ENCODE data around the gene CFAP410.

CFAP410 gene

GRCh38 chr21:44317241-44317782 is 21.9 kb downstream of the CFAP410 start:
- Histone ChIP-seq H3K9ac (ENCODE audit: low read depth, low read length) (no peak overlapping the region), H3K27ac (ENCODE audit: low read length) (no peak overlapping the region), H3K4me1 (ENCODE audit: insufficient read depth, low read length) (no peaks in the 10 kb centered on the region), H3K4me3 (ENCODE audit: low read length) (no peak overlapping the region), H3K36me3 (ENCODE audit: insufficient read depth, low read depth, low read length) (peaks cover 4% of the 10 kb centered on the region; the same call in 1 of the 2 replicates), H3K27me3 (ENCODE audit: insufficient read depth, low read length) (no peaks in the 10 kb centered on the region), H3K9me3 (ENCODE audit: insufficient read depth, low read depth, low read length) (no peaks in the 10 kb centered on the region)

DNA sequence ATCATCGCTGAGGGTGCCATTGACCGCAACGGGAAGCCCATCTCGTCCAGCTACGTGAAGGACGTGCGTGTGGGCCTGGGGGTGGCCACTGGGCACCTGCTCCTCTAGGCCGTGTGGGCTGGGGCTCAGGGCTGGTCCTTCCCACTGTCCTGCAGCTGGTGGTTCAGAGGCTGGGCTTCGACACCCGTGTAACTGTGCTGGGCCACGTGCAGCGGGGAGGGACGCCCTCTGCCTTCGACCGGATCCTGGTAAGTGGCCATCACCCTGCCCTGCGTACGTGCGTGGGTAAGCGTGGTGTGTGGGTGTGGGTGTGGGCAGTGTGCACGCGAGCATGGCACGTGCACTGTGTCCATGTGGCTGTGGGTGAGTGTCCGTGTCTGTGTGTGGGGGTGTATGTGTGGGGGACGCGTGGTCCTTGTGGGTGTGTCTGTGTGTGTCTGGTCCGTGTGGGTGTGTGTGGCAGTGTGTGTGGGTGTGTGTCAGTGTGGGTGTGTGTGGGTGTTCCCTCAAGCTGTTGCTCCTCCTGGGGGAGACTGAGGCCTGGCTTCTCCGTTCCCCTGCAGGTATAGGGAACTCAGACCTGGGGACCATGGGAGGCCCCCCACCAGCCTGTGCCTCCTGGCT is 22.8 kb downstream of the CFAP410 start:
- Histone ChIP-seq H3K9me3 (ENCODE audit: insufficient read depth, low read depth, low read length) (no peaks in the 10 kb centered on the region), H3K9ac (ENCODE audit: low read depth, low read length) (no peak overlapping the region), H3K4me3 (ENCODE audit: low read length) (no peak overlapping the region), H3K27ac (ENCODE audit: low read length) (no peak overlapping the region), H3K4me1 (ENCODE audit: insufficient read depth, low read length) (no peaks in the 10 kb centered on the region), H3K36me3 (ENCODE audit: insufficient read depth, low read depth, low read length) (peaks cover 11% of the 10 kb centered on the region), H3K27me3 (ENCODE audit: insufficient read depth, low read length) (no peaks in the 10 kb centered on the region)

- H3K4me3 ChIP-seq (ENCODE audit: low read length): no peak overlapping the region
- H3K27ac ChIP-seq (ENCODE audit: low read length): no peak overlapping the region
- H3K9ac ChIP-seq (ENCODE audit: low read depth, low read length): no peak overlapping the region
- no peaks in the 10 kb centered on the region for H3K9me3 ChIP-seq (ENCODE audit: insufficient read depth, low read depth, low read length)
- H3K4me1 ChIP-seq (ENCODE audit: insufficient read depth, low read length): no peaks in the 10 kb centered on the region
- peaks cover 17% of the 10 kb centered on the region for H3K36me3 ChIP-seq (ENCODE audit: insufficient read depth, low read depth, low read length)
- H3K27me3 ChIP-seq (ENCODE audit: insufficient read depth, low read length): no peaks in the 10 kb centered on the region
Observed at GRCh38 chr21:44315691-44316203, 23.4 kb downstream of the CFAP410 start.

- H3K4me1 ChIP-seq (ENCODE audit: insufficient read depth, low read length): no peaks in the 10 kb centered on the region
- H3K36me3 ChIP-seq (ENCODE audit: insufficient read depth, low read depth, low read length): peaks cover 20% of the 10 kb centered on the region
- H3K9ac ChIP-seq (ENCODE audit: low read depth, low read length): no peak overlapping the region
- no peaks in the 10 kb centered on the region for H3K27me3 ChIP-seq (ENCODE audit: insufficient read depth, low read length)
- H3K27ac ChIP-seq (ENCODE audit: low read length): no peak overlapping the region
- H3K4me3 ChIP-seq (ENCODE audit: low read length): no peak overlapping the region
- H3K9me3 ChIP-seq (ENCODE audit: insufficient read depth, low read depth, low read length): no peaks in the 10 kb centered on the region
Observed at GRCh38 chr21:44314561-44314960, 24.6 kb downstream of the CFAP410 start.

- no peaks in the 10 kb centered on the region for H3K27me3 ChIP-seq (ENCODE audit: insufficient read depth, low read length)
- H3K4me1 ChIP-seq (ENCODE audit: insufficient read depth, low read length): no peaks in the 10 kb centered on the region
- H3K4me3 ChIP-seq (ENCODE audit: low read length): no peak overlapping the region
- no peaks in the 10 kb centered on the region for H3K9me3 ChIP-seq (ENCODE audit: insufficient read depth, low read depth, low read length)
- peaks cover 20% of the 10 kb centered on the region for H3K36me3 ChIP-seq (ENCODE audit: insufficient read depth, low read depth, low read length)
- no peak overlapping the region for H3K27ac ChIP-seq (ENCODE audit: low read length)
- H3K9ac ChIP-seq (ENCODE audit: low read depth, low read length): no peak overlapping the region
Observed at GRCh38 chr21:44314128-44314527, 25.1 kb downstream of the CFAP410 start.

DNA sequence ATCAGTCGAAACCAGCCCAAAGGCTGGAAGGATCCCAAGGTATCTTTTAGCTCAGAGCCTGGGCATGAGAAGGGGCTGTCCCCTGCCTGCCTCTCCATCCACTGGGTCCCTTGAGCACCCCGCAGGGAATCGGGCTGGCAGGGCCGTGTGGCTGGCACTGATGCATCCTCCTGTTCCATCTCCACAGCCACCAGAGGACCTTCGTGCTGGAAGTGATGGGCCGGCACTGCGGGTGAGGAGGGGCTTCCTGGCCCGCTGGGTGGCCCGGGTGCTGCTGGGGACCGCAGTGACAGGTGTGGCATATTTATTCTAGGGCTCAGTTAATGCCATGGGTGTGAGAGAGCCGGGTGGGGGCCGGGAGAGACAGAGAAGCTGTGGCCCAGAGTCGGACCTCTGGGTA is 25.7 kb downstream of the CFAP410 start:
- Histone ChIP-seq H3K9ac (ENCODE audit: low read depth, low read length) (no peak overlapping the region), H3K4me3 (ENCODE audit: low read length) (no peak overlapping the region), H3K27ac (ENCODE audit: low read length) (no peak overlapping the region), H3K27me3 (ENCODE audit: insufficient read depth, low read length) (no peaks in the 10 kb centered on the region), H3K36me3 (ENCODE audit: insufficient read depth, low read depth, low read length) (peaks cover 20% of the 10 kb centered on the region), H3K9me3 (ENCODE audit: insufficient read depth, low read depth, low read length) (no peaks in the 10 kb centered on the region), H3K4me1 (ENCODE audit: insufficient read depth, low read length) (no peaks in the 10 kb centered on the region)

DNA sequence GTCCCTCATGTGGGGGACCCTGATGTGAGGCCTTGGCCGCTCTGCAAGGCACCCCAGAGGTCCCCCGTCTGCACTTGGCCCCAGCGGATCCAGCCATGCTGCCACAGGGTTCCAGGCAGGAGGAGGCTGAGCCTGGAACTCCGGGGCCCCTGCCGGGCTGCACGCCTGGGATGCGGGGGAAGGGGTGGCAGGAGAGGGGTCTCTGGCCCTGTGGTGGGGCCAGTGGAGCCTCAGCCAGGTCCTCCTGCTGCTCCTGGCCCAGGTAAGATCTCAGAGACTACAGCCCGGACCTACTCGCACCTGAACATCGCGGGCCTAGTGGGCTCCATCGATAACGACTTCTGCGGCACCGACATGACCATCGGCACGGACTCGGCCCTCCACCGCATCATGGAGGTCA is 26.5 kb downstream of the CFAP410 start:
- Histone ChIP-seq H3K4me3 (ENCODE audit: low read length) (no peak overlapping the region), H3K4me1 (ENCODE audit: insufficient read depth, low read length) (no peaks in the 10 kb centered on the region), H3K36me3 (ENCODE audit: insufficient read depth, low read depth, low read length) (peaks cover 20% of the 10 kb centered on the region), H3K9me3 (ENCODE audit: insufficient read depth, low read depth, low read length) (no peaks in the 10 kb centered on the region), H3K9ac (ENCODE audit: low read depth, low read length) (no peak overlapping the region), H3K27ac (ENCODE audit: low read length) (no peak overlapping the region), H3K27me3 (ENCODE audit: insufficient read depth, low read length) (no peaks in the 10 kb centered on the region)

DNA sequence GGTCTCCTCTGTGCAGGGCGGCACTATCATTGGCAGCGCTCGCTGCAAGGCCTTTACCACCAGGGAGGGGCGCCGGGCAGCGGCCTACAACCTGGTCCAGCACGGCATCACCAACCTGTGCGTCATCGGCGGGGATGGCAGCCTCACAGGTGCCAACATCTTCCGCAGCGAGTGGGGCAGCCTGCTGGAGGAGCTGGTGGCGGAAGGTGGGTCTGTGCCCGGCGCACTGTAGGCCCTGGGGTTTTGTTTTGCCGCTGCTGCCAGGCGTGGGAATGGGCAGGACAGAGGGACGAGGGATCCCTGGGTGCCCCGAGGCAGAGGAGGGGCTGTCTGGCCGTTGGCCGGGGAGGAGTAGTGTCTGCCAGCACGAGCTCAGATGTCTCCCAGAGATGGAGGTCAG is 27.1 kb downstream of the CFAP410 start:
- H3K27me3 ChIP-seq (ENCODE audit: insufficient read depth, low read length): no peaks in the 10 kb centered on the region
- H3K27ac ChIP-seq (ENCODE audit: low read length): no peak overlapping the region
- H3K4me3 ChIP-seq (ENCODE audit: low read length): no peak overlapping the region
- H3K36me3 ChIP-seq (ENCODE audit: insufficient read depth, low read depth, low read length): peaks cover 20% of the 10 kb centered on the region
- no peaks in the 10 kb centered on the region for H3K4me1 ChIP-seq (ENCODE audit: insufficient read depth, low read length)
- H3K9ac ChIP-seq (ENCODE audit: low read depth, low read length): no peak overlapping the region
- H3K9me3 ChIP-seq (ENCODE audit: insufficient read depth, low read depth, low read length): no peaks in the 10 kb centered on the region

GRCh38 chr21:44310628-44311507 is 28.3 kb downstream of the CFAP410 start:
- Histone ChIP-seq H3K27ac (ENCODE audit: low read length) (no peak overlapping the region), H3K4me1 (ENCODE audit: insufficient read depth, low read length) (no peaks in the 10 kb centered on the region), H3K4me3 (ENCODE audit: low read length) (no peak overlapping the region), H3K9me3 (ENCODE audit: insufficient read depth, low read depth, low read length) (no peaks in the 10 kb centered on the region), H3K9ac (ENCODE audit: low read depth, low read length) (no peak overlapping the region), H3K27me3 (ENCODE audit: insufficient read depth, low read length) (no peaks in the 10 kb centered on the region), H3K36me3 (ENCODE audit: insufficient read depth, low read depth, low read length) (peaks cover 16% of the 10 kb centered on the region)

- Histone ChIP-seq H3K4me1 (ENCODE audit: insufficient read depth, low read length) (no peaks in the 10 kb centered on the region), H3K9ac (ENCODE audit: low read depth, low read length) (no peak overlapping the region)
Observed at GRCh38 chr21:44306936-44307704, 32.1 kb downstream of the CFAP410 start.

GRCh38 chr21:44305691-44306090 is 33.5 kb downstream of the CFAP410 start:
- Histone ChIP-seq H3K4me1 (ENCODE audit: insufficient read depth, low read length) (no peaks in the 10 kb centered on the region; the same call in 1 of the 2 replicates), H3K27ac (ENCODE audit: low read length) (no peak overlapping the region), H3K36me3 (ENCODE audit: insufficient read depth, low read depth, low read length) (peaks cover 2% of the 10 kb centered on the region; the same call in 1 of the 2 replicates), H3K9ac (ENCODE audit: low read depth, low read length) (no peak overlapping the region), H3K27me3 (ENCODE audit: insufficient read depth, low read length) (no peaks in the 10 kb centered on the region), H3K9me3 (ENCODE audit: insufficient read depth, low read depth, low read length) (no peaks in the 10 kb centered on the region), H3K4me3 (ENCODE audit: low read length) (no peak overlapping the region)

More at GRCh38 chr21:44306936-44307704, 32.1 kb downstream of the CFAP410 start:
- no peaks in the 10 kb centered on the region for H3K9me3 ChIP-seq (ENCODE audit: insufficient read depth, low read depth, low read length)
- H3K36me3 ChIP-seq (ENCODE audit: insufficient read depth, low read depth, low read length): peaks cover 16% of the 10 kb centered on the region
- no peak overlapping the region for H3K27ac ChIP-seq (ENCODE audit: low read length)
- H3K27me3 ChIP-seq (ENCODE audit: insufficient read depth, low read length): no peaks in the 10 kb centered on the region
- no peak overlapping the region for H3K4me3 ChIP-seq (ENCODE audit: low read length)

Measured in iPS-20b (cell line).